HepG2 (cell line): ENCODE measurements around the gene TTC38. TPM values are rescaled to one million over a fixed set of nuclear protein-coding genes. Genes with fewer than 3 reads are reported as not detected.

Experiments
- AGO2 ChIP-seq: fragments of 200-400 bp; formaldehyde crosslinking; optimal IDR thresholded peaks from 2 replicates; pipeline ENCODE3; 2017; ENCODE audit warnings: mild to moderate bottlenecking, low read depth, low read length, moderate library complexity
- CBX1 ChIP-seq: IDR thresholded peaks from one replicate; pipeline ENCODE4 v1.6.1; 2016; ENCODE audit warnings: antibody characterized with exemption, low read depth
- HCFC1 ChIP-seq: fragments of 150-350 bp; IDR thresholded peaks from 2 replicates; pipeline ENCODE4 v1.6.1; 2014; ENCODE audit warnings: low read depth, low read length
- HNRNPUL1 ChIP-seq: fragments of 200-400 bp; formaldehyde crosslinking; IDR thresholded peaks from 2 replicates; pipeline ENCODE4 v1.6.1; 2017; ENCODE audit warnings: low read depth, mild to moderate bottlenecking, low read length, moderate library complexity
- KAT8 ChIP-seq: IDR thresholded peaks from 2 replicates; pipeline ENCODE4 v1.6.1; 2016; ENCODE audit warnings: missing genetic modification reagents, missing compliant biosample characterization
- MED13 ChIP-seq: sonication (generic); formaldehyde crosslinking; IDR thresholded peaks from 2 replicates; pipeline ENCODE4 v1.5.0; 2020; ENCODE audit warnings: missing genetic modification reagents
- NFYB ChIP-seq: sonication (generic); formaldehyde crosslinking; IDR thresholded peaks from 2 replicates; pipeline ENCODE4 v1.4.0; 2020; ENCODE audit warnings: missing genetic modification reagents
- PAX8 ChIP-seq: sonication (generic); formaldehyde crosslinking; IDR thresholded peaks from 2 replicates; pipeline ENCODE4 v1.8.0; 2022; ENCODE audit warnings: mild to moderate bottlenecking, missing genetic modification reagents, borderline replicate concordance
- ZNF550 ChIP-seq: sonication (generic); formaldehyde crosslinking; IDR thresholded peaks from 2 replicates; pipeline ENCODE4 v1.4.0; 2020; ENCODE audit warnings: mild to moderate bottlenecking, missing genetic modification reagents, borderline replicate concordance
- ZNF878 ChIP-seq: sonication (generic); formaldehyde crosslinking; IDR thresholded peaks from 2 replicates; pipeline ENCODE4 v1.8.1; 2023; ENCODE audit warnings: mild to moderate bottlenecking, missing genetic modification reagents, moderate library complexity
- polyA plus RNA-seq, 8 experiments: library from polyadenylated mRNA; depleted of rRNA in 3 of 8; stranded (reverse) in 7 of 8; unstranded in 1 of 8; fragments of >200 nt; fragmentation: Illumina TruSeq in 4 of 8; extraction: Trizol in 4 of 8; gene quantifications; 2 replicates each; pipeline versions ENCODE4 v1.2.1 to v1.2.3, GENCODE V29; 2011 to 2016; ENCODE audit warnings: low read depth in 4 of 8, missing spikeins in 1 of 8, mixed read lengths in 1 of 8; ENCODE audit not compliant: insufficient read depth in 1 of 8
- total RNA-seq, 5 experiments: library from RNA; depleted of rRNA; stranded (reverse); fragments of >200 nt; fragmentation: Illumina TruSeq; extraction: Trizol; gene quantifications; 2 replicates each; pipeline ENCODE4 v1.2.3, GENCODE V29; 2016; ENCODE audit warnings: low read depth in 1 of 5
- TF ChIP-seq, protein P1 (sequence below): sonication (generic); formaldehyde crosslinking; IDR thresholded peaks from 2 replicates; pipeline ENCODE4 v1.4.0; 2020; ENCODE audit warnings: missing genetic modification reagents
- TF ChIP-seq, protein P2 (sequence below): sonication (generic); formaldehyde crosslinking; IDR thresholded peaks from 2 replicates; pipeline ENCODE4 v1.4.0; 2020; ENCODE audit warnings: missing genetic modification reagents
- TF ChIP-seq, protein P3 (sequence below): sonication (generic); formaldehyde crosslinking; IDR thresholded peaks from 2 replicates; pipeline ENCODE4 v1.5.0; 2020; ENCODE audit warnings: missing genetic modification reagents
- TF ChIP-seq, protein P4 (sequence below), 2 experiments: sonication (generic) in 1 of 2; formaldehyde crosslinking in 1 of 2; IDR thresholded peaks; 2 replicates each; pipeline versions ENCODE4 v1.6.1 to v1.9.0; 2014 to 2022; ENCODE audit warnings: antibody characterized with exemption in 1 of 2, borderline replicate concordance in 1 of 2, inconsistent platforms in 1 of 2, low read depth in 1 of 2, missing genetic modification reagents in 1 of 2

The TTC38 gene
- total and polyA plus RNA-seq, 2 of the 13 experiments (the other 11 are each of a cell fraction or from before 2014, with no cell fraction given): 101 to 105 TPM

DNA sequence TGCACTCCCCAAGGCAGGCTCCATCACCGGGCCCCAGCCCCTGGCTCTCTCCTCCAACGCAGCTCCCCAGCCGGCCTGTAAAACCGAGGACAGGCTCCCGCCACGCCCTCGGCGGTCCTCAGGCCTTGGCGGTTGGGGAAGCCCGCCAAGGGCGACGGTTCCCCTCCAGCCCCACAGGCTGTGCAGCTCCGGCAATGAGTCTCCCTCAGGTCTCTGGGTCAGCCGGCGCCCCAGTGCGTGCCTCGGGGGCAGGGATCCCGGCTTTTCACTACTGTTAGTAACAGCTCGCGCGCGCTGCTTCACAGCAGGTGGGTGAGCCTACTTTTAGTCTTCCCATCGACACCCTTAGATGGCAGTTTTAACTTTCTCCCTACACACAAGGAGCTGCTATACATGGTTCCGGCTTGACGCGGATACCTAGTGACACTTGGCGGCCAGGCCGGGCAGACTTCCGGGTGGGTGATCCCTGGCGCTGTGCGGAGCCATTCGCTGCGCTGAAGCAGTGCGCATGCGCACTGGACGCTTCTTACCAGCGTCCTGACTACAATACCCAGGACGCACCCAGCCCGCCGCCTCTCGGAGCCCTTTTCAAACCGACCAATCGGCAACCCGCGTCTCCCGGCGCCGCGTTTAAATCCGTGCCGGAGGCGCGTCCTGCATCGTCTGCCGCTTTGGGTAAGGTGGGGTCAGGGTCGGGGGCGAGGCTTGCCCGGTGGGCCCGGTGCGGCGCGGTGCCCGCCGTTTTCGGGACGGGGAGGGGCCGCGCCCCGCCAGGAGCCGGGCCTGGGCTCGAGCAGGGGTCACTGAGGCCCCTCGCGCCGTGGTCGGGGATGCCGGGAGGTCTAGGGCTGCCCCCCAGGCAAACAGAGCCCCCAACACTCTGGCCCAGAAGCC lies 28.7 kb downstream of the TTC38 start, which contains the start of gene GTSE1 (continued):
- TF ChIP-seq, protein P1, sequence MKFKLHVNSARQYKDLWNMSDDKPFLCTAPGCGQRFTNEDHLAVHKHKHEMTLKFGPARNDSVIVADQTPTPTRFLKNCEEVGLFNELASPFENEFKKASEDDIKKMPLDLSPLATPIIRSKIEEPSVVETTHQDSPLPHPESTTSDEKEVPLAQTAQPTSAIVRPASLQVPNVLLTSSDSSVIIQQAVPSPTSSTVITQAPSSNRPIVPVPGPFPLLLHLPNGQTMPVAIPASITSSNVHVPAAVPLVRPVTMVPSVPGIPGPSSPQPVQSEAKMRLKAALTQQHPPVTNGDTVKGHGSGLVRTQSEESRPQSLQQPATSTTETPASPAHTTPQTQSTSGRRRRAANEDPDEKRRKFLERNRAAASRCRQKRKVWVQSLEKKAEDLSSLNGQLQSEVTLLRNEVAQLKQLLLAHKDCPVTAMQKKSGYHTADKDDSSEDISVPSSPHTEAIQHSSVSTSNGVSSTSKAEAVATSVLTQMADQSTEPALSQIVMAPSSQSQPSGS (CRISPR knock-in tag): peak; percentile 45; the same call in 1 of the 2 replicates
- TF ChIP-seq CBX1 (no peak), HCFC1 (peak; percentile 79), HNRNPUL1 (no peak), PAX8 (no peak), ZNF550 (CRISPR knock-in tag) (no peak), NFYB (CRISPR knock-in tag) (peak; percentile 90), KAT8 (CRISPR knock-in tag) (peak; percentile 85), MED13 (CRISPR knock-in tag) (peak; percentile 57; the same call in 1 of the 2 replicates), AGO2 (peak; percentile 76), ZNF878 (CRISPR knock-in tag) (peak; percentile 100)
- TF ChIP-seq, protein P2, sequence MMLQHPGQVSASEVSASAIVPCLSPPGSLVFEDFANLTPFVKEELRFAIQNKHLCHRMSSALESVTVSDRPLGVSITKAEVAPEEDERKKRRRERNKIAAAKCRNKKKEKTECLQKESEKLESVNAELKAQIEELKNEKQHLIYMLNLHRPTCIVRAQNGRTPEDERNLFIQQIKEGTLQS (CRISPR knock-in tag): no peak
- TF ChIP-seq, protein P3, sequence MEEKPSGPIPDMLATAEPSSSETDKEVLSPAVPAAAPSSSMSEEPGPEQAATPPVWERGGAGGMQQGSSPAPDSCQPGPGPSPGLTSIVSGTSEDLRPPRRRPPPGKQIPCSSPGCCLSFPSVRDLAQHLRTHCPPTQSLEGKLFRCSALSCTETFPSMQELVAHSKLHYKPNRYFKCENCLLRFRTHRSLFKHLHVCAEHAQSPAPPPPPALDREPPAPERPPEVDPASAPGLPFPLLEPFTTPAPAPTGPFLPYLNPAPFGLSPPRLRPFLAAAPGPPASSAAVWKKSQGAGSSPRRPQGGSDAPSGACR (CRISPR knock-in tag): no peak; the same call in 1 of the 2 replicates
- TF ChIP-seq, protein P4, sequence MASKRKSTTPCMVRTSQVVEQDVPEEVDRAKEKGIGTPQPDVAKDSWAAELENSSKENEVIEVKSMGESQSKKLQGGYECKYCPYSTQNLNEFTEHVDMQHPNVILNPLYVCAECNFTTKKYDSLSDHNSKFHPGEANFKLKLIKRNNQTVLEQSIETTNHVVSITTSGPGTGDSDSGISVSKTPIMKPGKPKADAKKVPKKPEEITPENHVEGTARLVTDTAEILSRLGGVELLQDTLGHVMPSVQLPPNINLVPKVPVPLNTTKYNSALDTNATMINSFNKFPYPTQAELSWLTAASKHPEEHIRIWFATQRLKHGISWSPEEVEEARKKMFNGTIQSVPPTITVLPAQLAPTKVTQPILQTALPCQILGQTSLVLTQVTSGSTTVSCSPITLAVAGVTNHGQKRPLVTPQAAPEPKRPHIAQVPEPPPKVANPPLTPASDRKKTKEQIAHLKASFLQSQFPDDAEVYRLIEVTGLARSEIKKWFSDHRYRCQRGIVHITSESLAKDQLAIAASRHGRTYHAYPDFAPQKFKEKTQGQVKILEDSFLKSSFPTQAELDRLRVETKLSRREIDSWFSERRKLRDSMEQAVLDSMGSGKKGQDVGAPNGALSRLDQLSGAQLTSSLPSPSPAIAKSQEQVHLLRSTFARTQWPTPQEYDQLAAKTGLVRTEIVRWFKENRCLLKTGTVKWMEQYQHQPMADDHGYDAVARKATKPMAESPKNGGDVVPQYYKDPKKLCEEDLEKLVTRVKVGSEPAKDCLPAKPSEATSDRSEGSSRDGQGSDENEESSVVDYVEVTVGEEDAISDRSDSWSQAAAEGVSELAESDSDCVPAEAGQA (IDR thresholded peaks at IDR 0.05; ENCODE audit: low read depth): no peak
- TF ChIP-seq, protein P4 (CRISPR knock-in tag; IDR thresholded peaks at IDR 0.05; ENCODE audit: borderline replicate concordance): 0 out of 2 replicates have a peak, but pooled peaks have one; percentile 49
